ENCODE measurements around the gene CCNI2. TPM values are rescaled to one million over a fixed set of nuclear protein-coding genes. Genes with fewer than 3 reads are reported as not detected.

CCNI2 gene
- polyA plus RNA-seq, 2 of the 4 experiments (the other 2 are of a cell fraction): 0.17 to 0.26 TPM

- no peak for TF ChIP-seq EHF (CRISPR knock-in tag; IDR thresholded peaks at IDR 0.05)
- TF ChIP-seq RNF2 (IDR thresholded peaks at IDR 0.05; ENCODE audit: borderline replicate concordance, low read depth): no peak
- TF ChIP-seq CBX8 (IDR thresholded peaks at IDR 0.05): no peak
- no peak for TF ChIP-seq RCOR1 (IDR thresholded peaks at IDR 0.05; ENCODE audit: low read depth, low read length)
- TF ChIP-seq ESRRA (IDR thresholded peaks at IDR 0.05; ENCODE audit: borderline replicate concordance, low read length): no peak
Measured at GRCh38 chr5:132749506-132749905, 2.3 kb downstream of the CCNI2 start (continued).

- DNase-seq (ENCODE audit: low read depth in 1 of 2, low spot score in 1 of 2) (no peak), FAIRE-seq (no peak), ATAC-seq (no peak)
- H3K27ac ChIP-seq: no peak overlapping the region
- CTCF ChIA-PET: interaction anchor here (0.6 to 6.6 kb wide), 6 partner anchors 12 to 364 kb away, joined by 3 to 64 read pairs (median 3); no protein-coding TSS in a partner anchor
- 66% methylated on average over 10 of the region's 10 CpGs for WGBS (ENCODE audit: missing lambda C conversion rate)
- H3K4me2 ChIP-seq: no peak overlapping the region
- no peaks in the 10 kb centered on the region for H3K9me3 ChIP-seq
- H3K4me1 ChIP-seq: no peaks in the 10 kb centered on the region
- TF ChIP-seq POLR2AphosphoS2 (conservative IDR thresholded peaks at IDR 0.05; ENCODE audit: low read length): no peak
- TF ChIP-seq, protein P1, sequence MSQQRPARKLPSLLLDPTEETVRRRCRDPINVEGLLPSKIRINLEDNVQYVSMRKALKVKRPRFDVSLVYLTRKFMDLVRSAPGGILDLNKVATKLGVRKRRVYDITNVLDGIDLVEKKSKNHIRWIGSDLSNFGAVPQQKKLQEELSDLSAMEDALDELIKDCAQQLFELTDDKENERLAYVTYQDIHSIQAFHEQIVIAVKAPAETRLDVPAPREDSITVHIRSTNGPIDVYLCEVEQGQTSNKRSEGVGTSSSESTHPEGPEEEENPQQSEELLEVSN (IDR thresholded peaks at IDR 0.05; ENCODE audit: borderline replicate concordance, low read depth): no peak
- TF ChIP-seq ZSCAN20 (CRISPR knock-in tag; IDR thresholded peaks at IDR 0.05): no peak
- TF ChIP-seq, protein P2, sequence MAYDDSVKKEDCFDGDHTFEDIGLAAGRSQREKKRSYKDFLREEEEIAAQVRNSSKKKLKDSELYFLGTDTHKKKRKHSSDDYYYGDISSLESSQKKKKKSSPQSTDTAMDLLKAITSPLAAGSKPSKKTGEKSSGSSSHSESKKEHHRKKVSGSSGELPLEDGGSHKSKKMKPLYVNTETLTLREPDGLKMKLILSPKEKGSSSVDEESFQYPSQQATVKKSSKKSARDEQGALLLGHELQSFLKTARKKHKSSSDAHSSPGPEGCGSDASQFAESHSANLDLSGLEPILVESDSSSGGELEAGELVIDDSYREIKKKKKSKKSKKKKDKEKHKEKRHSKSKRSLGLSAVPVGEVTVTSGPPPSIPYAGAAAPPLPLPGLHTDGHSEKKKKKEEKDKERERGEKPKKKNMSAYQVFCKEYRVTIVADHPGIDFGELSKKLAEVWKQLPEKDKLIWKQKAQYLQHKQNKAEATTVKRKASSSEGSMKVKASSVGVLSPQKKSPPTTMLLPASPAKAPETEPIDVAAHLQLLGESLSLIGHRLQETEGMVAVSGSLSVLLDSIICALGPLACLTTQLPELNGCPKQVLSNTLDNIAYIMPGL (CRISPR knock-in tag; IDR thresholded peaks at IDR 0.05; ENCODE audit: borderline replicate concordance): no peak
- no peak for TF ChIP-seq FOSL2 (IDR thresholded peaks at IDR 0.05)
- TF ChIP-seq FOSL2 (CRISPR knock-in tag; IDR thresholded peaks at IDR 0.05): no peak
- TF ChIP-seq NFE2L2 (conservative IDR thresholded peaks at IDR 0.05; ENCODE audit: low read length): no peak
- TF ChIP-seq, protein P3, sequence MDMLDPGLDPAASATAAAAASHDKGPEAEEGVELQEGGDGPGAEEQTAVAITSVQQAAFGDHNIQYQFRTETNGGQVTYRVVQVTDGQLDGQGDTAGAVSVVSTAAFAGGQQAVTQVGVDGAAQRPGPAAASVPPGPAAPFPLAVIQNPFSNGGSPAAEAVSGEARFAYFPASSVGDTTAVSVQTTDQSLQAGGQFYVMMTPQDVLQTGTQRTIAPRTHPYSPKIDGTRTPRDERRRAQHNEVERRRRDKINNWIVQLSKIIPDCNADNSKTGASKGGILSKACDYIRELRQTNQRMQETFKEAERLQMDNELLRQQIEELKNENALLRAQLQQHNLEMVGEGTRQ (IDR thresholded peaks at IDR 0.05): no peak
- no peak for TF ChIP-seq ESRRA (IDR thresholded peaks at IDR 0.05; ENCODE audit: borderline replicate concordance, low read length)
- TF ChIP-seq JUN (IDR thresholded peaks at IDR 0.05): no peak
- TF ChIP-seq BHLHE40 (IDR thresholded peaks at IDR 0.05; ENCODE audit: low read depth, low read length): no peak
- no peak for TF ChIP-seq RARB (CRISPR knock-in tag; IDR thresholded peaks at IDR 0.05)
- TF ChIP-seq ZC3H11A (IDR thresholded peaks at IDR 0.05): no peak
- no peak for TF ChIP-seq GATA3 (IDR thresholded peaks at IDR 0.05; ENCODE audit: borderline replicate concordance)
- H3K4me3 ChIP-seq: no peak overlapping the region
- POLR2A ChIA-PET: no interaction called here
Measured at GRCh38 chr5:132750471-132751230, 3.4 kb downstream of the CCNI2 start.

DNA sequence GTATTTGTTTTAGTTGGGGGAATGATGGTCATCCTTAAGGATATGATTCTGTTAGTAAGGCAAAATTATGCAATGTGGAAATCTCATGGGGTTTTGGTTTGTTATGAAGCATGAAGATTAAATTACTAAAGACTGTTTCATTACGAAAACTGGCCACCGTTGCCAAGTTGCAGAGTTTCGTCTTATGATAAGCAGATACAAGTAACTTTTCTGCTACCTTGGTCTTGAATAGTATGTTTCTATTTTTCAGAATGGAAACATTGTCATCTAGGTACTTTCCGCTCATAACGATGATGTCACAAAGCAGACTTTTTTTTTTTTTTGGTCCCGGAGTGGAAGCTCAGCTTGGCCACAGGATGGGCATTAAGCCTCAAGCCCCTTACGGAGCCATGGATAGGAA is 4.2 kb downstream of the CCNI2 start:
- POLR2A ChIA-PET: no interaction called here
- 81% methylated on average over 7 of the region's 7 CpGs for WGBS (ENCODE audit: missing lambda C conversion rate)
- H3K4me1 ChIP-seq: no peaks in the 10 kb centered on the region

More for the DNA sequence above, 4.2 kb downstream of the CCNI2 start:
- TF ChIP-seq SMC3 (IDR thresholded peaks at IDR 0.05) (no peak), EHF (CRISPR knock-in tag; IDR thresholded peaks at IDR 0.05) (no peak), FOSB (CRISPR knock-in tag; IDR thresholded peaks at IDR 0.05) (no peak), FOSL2 (IDR thresholded peaks at IDR 0.05) (no peak), FOSL2 (CRISPR knock-in tag; IDR thresholded peaks at IDR 0.05) (no peak), CBX8 (IDR thresholded peaks at IDR 0.05) (no peak), ESRRA (IDR thresholded peaks at IDR 0.05; ENCODE audit: borderline replicate concordance, low read length) (no peak)
- TF ChIP-seq, protein P4, sequence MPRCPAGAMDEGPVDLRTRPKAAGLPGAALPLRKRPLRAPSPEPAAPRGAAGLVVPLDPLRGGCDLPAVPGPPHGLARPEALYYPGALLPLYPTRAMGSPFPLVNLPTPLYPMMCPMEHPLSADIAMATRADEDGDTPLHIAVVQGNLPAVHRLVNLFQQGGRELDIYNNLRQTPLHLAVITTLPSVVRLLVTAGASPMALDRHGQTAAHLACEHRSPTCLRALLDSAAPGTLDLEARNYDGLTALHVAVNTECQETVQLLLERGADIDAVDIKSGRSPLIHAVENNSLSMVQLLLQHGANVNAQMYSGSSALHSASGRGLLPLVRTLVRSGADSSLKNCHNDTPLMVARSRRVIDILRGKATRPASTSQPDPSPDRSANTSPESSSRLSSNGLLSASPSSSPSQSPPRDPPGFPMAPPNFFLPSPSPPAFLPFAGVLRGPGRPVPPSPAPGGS (IDR thresholded peaks at IDR 0.05): no peak
- H3K4me3 ChIP-seq: no peak overlapping the region
- CTCF ChIA-PET: interaction anchor here (1.0 to 6.6 kb wide), 5 partner anchors 11 to 365 kb away, joined by 3 to 64 read pairs (median 4); no protein-coding TSS in a partner anchor
- no peak overlapping the region for H3K4me2 ChIP-seq
- FAIRE-seq: no peak
- ATAC-seq: no peak
- H3K9me3 ChIP-seq: no peaks in the 10 kb centered on the region
- DNase-seq (ENCODE audit: low read depth in 1 of 2, low spot score in 1 of 2): no peak
- no peak overlapping the region for H3K27ac ChIP-seq

All from A549 (cell line).